Activated CD8-positive, alpha-beta memory T cell treated with anti-CD3 and anti-CD28 coated beads for 36 hours (primary cell): Measurements from ENCODE around the gene ADCK1. TPM values are rescaled to one million over a fixed set of nuclear protein-coding genes. Genes with fewer than 3 reads are reported as not detected.
"Not testable (repeated sequence)": the region's sequence is repeated elsewhere in the genome, so short reads cannot be mapped to it uniquely, and the experiment has no call there.

Source experiments
- CTCF ChIA-PET: fragments of 350-600 bp; sonication (Branson Sonifier 250); formaldehyde crosslinking; loops from one replicate; lab custom pipeline; 2021; ENCODE audit warnings: antibody characterized with exemption; lab: Charles Lee
- POLR2A ChIA-PET: fragments of 350-600 bp; sonication (Branson Sonifier 250); formaldehyde crosslinking; loops from one replicate; lab custom pipeline; 2021; ENCODE audit warnings: antibody characterized with exemption; lab: Charles Lee
- total RNA-seq, 2 experiments: library from RNA; stranded (reverse); gene quantifications; one replicate each; pipeline ENCODE4 v1.2.3, GENCODE V29; 2021

The ADCK1 gene
- total RNA-seq, 2 experiments from 2014 or later = 5.5 to 6.2 TPM

DNA sequence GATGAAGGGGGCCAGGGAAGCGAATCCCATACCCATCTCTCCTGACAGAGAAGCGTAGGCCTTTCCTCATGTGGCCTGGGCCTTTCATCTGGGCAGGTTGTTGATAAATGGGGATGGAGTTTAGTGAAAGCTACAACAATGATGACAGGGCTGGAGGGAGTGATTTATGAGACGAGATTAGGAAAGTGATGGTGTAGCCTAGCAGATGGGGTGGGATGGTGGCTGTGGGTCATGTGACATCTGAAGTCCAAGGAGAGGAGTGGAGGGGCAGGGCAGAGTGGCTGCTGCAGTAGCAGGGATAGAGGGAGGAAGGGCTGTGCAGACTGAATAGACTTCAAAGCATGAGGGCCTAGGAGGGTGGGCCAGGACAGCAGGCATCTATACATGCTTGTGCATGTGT is 85.5 kb downstream of the ADCK1 start:
- POLR2A ChIA-PET = no interaction called here
- CTCF ChIA-PET = no interaction called here

DNA sequence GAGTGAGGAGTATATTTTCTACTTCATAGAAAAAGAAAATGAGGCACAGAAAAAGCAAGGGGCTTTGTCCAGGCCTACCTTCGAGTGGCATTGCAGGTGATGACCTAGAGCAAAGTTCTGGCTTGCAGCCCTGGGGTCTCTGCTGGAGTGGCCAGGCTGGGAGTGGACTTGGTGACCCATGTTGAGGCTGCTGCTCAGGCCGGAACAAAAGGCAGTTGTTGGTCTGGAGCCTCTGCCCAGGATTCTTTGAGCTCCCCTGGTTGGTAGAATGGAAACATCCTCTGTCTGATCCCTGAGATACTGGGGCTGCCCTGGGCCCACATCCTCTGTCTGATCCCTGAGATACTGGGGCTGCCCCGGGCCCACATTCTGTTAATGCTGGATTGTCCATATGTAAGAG is 86.1 kb downstream of the ADCK1 start:
- CTCF ChIA-PET = no interaction called here
- POLR2A ChIA-PET = no interaction called here

DNA sequence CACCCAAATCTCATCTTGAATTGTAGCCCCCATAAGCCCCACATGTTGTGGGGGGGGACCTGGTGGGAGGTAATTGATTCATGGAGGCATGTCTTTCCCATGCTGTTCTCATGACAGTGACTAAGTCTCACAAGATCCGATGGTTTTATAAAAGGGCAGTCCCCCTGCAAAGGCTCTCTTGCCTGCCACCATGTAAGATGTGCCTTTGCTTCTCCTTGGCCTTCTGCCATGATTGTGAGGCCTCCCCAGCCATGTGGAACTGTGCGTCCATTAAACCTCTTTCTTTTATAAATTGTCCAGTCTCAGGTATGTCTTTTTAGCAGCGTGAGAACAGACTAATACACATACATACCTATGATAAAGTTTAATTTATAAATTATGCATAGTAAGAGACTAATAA is 89.0 kb downstream of the ADCK1 start:
- CTCF ChIA-PET, POLR2A ChIA-PET: not testable (repeated sequence)

DNA sequence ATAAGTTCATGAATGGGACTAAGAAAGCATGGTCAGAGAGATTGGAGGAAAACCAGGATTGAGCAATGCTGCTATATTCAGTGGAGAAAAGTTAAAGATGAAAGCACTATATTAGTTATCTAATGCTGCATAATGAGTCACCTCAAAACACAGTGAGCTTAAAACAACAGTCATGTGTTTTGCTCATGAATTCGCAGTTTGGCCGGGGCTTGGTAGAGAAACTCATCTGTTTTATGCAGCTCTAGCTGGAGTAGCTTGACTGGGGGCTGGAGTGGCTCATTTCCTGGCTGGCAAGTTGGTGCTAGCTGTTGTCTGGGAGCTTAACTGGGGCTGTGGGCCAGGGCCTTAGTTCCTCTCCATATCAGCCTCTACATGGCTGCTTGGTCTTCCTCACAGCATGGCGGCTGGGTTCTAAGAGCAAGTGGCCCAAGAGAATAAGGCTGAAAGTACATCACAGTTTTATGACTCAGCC is 90.1 kb downstream of the ADCK1 start:
- POLR2A ChIA-PET = no interaction called here
- CTCF ChIA-PET = no interaction called here

DNA sequence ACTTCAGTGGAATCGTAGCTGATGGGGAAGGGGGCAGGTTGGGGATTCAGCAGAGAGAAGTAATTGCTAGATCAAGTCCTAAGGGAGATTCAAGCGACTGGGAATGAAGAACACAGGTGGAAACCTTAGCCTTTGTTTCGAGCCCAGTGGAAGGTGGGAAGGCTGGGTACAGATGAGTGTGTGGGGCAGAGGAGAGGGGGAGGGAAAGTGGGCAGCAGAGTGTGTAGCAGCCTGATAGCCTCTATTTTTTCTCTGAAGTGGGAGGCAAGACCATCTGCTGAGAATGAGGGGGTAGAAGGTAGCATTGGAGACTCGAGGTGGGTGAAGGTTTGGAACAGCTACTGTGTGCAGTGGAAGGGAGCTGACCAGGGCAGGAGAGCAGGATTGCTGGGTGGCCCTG is 91.0 kb downstream of the ADCK1 start:
- ChIA-PET CTCF (no interaction called here), POLR2A (no interaction called here)

DNA sequence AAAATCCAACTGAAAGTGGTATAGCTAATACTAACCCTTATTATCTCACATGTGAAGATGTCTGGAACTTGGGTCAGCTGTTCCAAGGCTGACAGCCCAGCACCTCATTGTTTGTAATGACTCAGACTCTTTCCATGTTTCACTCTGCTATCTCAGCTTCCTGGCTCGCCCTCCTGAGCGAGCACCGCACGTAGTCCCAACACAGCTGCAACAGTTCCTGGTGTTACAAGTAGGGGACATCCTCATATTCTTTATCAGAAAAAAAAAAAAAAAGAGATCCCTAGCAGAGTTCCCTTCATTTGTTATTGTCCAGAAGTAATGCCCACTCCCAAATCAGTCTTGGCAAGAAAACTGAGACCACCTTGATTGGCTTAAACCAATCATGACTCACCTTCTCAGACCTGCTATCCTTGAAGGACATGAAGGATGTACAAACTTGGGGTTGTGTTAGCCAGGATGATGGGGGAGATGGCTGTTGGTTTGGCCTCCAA is 92.5 kb downstream of the ADCK1 start:
- CTCF ChIA-PET = no interaction called here
- POLR2A ChIA-PET = no interaction called here

DNA sequence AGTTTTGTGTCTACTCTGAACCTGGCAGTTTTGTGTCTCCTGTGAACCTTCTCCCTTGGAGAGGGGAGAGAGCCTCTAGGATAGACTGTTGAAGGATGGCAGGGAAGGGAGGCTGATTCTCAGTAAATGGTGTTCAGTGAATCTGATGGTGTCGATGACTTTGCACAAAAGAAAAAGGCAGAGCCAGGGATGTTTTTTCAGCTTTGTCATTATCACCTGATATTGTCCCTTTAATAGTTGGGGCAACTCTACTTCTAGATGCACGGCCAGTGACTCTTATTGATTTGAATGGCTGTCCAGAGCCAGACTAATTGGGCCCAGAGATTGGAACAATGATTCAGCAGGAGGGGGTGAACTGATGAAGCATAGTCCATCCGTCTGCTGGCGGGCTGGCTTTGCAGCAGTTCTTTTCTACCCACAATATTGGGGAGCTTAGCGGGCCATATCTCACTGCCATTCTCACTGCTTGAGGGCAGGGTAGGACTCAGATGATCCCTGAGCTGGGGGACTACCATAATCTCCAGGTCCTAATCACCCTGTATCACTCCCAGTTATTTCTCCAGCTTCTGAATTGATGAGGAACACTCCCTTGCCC is 93.1 kb downstream of the ADCK1 start:
- ChIA-PET CTCF (no interaction called here), POLR2A (no interaction called here)

DNA sequence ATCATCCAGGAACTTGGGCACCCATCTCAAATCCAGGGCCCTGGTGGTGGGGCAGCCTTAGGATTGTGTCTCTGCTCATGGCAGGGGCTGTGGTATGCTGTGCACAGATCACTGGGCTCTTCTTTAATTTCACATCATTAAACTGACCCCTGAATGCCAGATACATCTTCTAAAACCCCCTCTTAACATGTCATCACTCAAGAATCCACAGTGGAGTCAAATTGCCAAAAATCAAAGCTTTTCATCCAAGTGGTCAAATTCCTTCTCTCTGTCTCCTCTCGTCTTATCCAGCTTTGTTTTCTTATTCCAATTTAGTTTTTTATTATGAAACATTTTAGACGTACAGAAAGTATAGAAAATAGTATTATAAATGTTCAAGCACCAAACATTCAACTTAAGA is 97.5 kb downstream of the ADCK1 start:
- POLR2A ChIA-PET = no interaction called here
- CTCF ChIA-PET = no interaction called here

DNA sequence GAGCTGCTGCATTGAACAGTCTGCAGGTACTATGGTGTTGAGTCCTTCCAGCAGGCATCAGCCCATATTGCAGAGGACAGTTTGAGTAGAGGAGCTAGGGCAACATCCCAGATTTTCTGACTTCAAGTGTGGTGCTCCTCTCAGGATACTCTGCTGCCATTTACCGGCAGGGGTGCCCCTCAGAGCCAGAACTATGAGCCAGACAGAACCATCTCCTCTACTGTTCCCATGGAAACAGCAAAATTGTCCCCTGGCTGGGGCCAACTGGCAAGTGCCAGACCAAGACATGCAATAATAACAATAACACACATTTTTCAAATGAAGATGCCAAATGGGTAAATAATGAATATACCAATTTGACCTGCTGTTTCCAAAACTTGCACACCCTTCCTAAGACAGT is 102.9 kb downstream of the ADCK1 start:
- POLR2A ChIA-PET = no interaction called here
- CTCF ChIA-PET = no interaction called here

DNA sequence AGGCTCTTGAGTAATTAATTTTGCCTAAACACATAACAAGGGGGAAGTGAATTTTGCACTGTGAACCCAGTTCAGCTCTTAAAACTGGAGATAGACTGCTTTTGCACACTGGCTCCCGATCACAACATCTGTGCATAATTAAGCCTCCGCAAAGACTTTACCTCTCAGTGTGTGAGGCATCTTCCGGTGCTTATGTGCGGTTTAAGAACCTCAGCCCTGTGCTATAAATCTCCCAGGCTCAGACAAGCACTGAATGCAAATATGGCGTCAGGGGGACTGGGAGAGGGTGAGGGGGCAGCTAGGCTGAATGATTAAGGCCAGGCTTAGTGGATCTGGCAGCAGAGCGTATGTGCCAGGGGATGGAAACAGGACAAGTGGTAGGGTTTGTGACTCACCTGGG is 103.3 kb downstream of the ADCK1 start:
- CTCF ChIA-PET = no interaction called here
- POLR2A ChIA-PET = no interaction called here

DNA sequence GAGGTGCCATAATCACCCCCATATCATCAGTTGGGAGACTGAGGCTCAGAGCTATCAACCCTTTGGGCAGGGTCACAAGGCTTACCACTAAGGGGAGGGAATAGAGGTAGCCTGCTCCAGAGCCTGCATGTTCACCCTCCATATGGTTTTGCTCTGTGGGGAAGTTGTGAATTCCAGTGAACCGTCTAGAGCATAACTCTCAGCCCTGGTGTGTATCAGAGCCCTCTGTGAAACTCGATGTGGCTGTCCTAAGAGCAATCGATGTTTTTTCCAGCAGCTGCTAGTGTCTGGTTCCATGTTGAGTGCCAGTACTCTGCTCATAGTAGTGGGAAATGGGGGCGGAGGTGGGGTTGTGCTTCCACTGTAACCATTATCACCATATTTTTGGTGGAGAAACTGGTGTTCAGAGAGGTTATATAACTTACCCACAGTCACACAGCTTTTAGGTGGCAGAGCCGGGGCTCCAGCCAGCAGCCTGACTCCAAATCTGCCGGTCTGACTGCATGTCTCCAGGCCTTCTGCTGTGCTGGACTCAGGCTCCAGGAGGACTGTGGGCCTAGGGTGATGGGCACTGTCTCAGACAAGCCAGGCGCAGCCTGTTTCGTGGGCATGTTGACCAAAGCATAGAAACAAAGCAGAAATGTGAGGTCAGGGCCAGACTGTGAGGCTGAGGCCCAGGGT is 104.2 kb downstream of the ADCK1 start:
- ChIA-PET CTCF (no interaction called here), POLR2A (no interaction called here)

DNA sequence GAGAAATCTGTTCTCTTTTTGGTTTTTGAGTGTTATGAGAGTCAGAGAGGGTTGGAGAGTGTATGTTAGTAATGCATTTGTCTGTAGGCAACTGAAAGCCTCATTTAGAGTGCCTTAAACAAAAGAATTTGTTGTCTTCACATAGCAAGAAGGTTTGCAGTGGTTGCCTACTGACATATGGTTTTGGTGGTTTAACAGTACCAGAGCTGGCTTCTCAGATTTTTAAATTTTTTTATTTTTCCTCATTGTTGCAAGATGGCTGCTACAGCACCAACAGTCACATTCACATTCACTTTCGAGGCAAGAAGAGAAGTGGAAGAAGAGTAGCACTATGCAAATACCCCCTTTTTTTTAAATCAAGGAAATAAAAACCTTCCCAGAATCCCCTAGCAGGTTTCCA is 106.5 kb downstream of the ADCK1 start:
- ChIA-PET POLR2A (no interaction called here), CTCF (no interaction called here)

DNA sequence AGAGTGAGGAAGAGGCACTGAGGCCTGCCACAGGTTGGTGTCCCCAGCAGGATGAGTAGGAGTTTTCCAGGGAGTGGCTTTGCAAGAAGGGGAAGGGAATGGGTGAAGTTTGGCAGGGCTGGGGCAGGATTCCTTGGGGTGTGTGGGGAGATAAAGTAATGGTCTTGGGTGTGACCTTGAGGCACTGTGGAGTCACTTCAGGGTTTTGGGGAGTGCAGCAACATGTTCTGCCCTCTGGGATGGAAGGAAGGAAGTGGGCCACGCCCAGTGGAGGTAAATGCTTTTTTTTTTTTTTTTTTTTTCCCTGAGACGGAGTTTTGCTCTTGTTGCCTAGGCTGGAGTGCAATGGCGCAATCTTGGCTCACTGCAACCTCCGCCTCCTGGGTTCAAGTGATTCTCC is 108.9 kb downstream of the ADCK1 start:
- ChIA-PET CTCF (no interaction called here), POLR2A (no interaction called here)

DNA sequence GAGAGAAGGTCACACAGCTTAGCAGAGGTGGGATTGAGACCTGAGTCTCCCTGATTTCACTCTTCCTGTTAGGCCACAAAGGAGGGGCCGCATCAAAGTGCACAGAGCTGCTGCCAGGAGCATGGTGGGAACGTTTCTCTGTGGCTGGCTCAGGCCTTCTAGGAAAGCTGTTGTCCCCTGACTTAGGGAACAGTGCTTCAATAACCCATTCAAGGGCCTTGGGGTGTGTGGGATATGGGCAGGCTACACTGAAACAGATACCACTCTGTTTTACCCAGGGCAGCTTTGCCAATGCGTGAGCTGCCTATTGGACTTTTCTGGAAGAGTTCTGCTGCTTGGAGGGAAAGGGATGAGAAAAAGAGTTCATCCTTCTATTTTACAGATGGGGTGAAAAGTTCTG is 110.0 kb downstream of the ADCK1 start:
- CTCF ChIA-PET = no interaction called here

DNA sequence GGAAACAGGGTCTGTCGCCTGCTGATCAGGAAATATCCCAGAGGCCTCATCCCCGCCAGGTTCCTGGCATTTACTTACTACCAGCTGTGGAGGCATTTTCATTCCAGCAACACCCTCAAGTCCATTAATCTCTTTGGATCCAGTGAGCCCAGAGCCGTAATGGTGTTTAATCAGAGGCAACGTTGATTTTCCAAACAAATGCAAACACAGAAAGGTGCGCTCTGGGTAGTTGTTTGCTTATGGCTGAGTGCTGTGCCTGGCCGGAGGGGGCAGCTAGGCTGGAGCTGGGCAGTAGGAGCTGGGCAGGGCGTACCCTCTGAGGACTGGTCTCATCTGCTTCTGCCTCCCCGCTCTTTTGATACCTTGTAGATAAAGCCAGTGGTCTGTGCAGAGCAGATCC is 110.6 kb downstream of the ADCK1 start:
- POLR2A ChIA-PET = no interaction called here

More for the DNA sequence above, 110.0 kb downstream of the ADCK1 start:
- POLR2A ChIA-PET = no interaction called here

DNA sequence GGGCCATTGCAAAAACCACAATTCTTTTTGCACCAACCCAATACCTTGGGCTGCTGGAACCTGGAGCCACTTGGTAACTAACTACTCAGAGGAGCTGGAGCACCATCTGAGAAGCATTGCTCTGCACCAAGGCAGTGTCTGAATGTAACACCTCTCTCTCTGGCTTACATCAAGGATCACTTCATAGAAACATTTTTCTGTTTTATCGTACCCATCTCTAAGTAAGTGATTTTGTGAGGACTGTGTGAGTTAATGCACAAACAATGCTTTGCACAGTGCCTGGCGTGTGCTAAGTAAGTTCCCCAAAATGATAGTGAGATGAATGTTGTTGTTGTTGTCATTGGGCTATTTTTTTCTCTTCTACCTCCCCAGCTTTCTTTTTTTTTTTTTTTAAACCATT is 111.4 kb downstream of the ADCK1 start:
- POLR2A ChIA-PET = no interaction called here
- CTCF ChIA-PET = no interaction called here

More for the DNA sequence above, 110.6 kb downstream of the ADCK1 start:
- CTCF ChIA-PET = no interaction called here

DNA sequence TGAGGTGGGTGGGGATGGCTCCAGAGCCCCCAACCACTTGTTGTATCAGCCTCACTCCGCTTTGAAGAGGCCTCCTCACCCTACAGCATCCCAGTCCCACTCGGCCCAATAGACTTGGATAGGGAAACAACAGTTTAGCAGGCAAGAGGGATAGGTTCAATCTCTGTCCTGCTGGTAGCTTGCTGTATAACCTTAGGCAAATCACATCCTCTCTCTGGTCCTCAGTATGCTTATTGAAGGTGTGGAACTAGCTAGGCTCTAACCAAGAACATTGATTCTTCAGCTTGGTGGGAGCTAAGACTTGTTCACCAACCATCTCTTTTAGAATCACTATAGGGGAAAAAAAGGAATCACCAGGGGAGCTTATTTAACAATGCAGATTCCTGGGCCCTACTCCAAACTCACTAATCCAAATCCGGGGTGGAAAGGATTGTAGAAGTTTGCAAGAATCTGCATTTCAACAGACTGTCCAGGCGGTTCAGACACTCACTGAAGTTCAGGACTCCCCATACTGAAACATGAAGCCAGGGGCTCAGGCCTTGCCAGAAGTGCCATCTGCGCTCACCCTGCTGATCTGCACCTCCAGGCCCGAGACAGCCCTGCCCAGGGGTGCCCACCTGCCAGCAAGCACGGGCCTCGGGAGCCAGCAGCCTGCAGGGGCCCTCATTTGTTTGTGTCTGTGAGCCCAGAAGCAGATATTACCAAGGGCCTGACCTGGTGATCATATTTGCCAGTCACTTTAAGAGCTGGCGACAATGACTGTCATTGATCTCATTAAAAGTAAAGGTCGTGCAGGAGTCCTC is 113.0 kb downstream of the ADCK1 start:
- ChIA-PET CTCF (no interaction called here), POLR2A (no interaction called here)

DNA sequence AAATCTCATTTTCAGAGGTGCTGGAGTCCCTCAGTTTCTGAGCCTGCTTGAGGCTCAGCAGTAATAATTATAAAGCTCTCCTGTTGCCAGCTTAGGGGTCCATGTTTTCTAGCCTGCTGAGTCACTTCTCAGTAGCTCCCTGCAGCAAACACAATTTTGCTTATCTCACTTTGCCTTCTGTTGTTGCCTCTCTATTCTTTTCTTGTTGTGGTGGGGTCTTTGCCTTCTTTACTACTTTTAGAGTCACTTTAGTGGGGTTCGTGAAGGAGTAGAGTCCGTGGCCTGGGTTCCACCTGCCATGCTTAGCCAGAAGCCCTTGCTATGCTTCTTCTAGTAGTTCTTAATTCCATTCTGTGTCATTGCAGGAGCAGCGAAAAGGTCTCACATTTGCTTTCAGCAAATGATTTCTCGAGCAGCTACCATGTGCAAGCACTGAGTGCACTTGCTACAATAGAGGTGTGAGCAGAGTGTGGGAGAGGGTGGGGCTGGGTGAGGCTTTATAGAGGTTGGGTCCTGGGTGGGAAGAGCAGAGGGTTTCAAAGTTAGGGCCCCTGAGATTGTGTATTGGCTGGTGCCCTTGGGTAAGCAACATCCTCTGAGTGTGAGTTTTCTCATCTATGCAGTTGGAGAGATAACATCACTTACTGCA is 114.3 kb downstream of the ADCK1 start:
- ChIA-PET CTCF (no interaction called here), POLR2A (no interaction called here)

DNA sequence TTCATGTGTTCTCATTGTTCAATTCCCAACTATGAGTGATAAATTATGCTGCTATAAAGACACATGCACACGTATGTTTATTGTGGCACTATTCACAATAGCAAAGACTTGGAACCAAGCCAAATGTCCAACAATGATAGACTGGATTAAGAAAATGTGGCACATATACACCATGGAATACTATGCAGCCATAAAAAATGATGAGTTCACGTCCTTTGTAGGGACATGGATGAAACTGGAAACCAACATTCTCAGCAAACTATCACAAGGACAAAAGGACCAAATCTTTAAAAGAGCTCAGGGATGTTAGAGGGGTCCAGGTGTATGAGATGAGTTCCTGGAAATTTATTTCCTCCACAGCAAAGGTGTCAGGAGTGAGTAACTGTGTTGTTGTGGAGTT is 115.5 kb downstream of the ADCK1 start:
- CTCF ChIA-PET, POLR2A ChIA-PET: not testable (repeated sequence)

DNA sequence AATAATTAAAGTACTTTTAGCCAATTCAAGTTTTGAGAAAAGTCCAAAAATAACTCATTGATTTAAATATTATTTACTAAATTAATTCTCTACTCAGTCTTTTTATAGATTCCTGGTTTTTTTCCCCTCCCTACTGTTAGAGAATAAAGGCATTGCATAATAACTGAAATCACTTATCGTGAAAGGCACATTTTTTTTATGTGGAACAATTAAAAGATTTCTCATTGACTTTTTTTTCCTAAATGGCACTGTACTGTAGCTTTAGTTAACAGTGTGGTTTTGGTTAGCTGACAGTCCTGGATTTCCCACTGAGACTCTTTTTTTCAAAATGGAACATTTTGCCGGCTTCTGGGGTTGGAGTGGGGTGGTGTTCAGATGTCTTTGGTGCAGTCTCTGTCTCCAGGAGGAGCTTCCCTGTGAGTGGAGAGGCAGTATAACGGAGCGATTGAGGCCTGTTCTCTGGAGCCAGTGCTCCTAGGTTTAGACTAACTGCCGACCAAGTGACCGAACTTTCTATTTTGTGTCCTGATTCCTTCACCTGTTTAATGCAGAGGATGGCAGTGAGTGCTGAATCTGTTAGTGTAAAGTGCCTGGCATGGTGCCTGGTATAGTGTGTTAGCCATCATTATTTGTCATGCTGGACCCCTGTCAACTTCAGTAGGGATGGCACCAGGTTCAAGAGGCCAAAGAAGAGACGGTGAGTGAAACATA is 117.7 kb downstream of the ADCK1 start:
- CTCF ChIA-PET = no interaction called here
- POLR2A ChIA-PET = no interaction called here
